ENCODE results near the gene MAN2A1.

The MAN2A1 gene

GRCh38 chr5:109769597-109770291 is 80.0 kb downstream of the MAN2A1 start:
- POLR2A ChIA-PET, result no interaction called here
- TF ChIP-seq ZBTB10 (tag by site-specific recombination; IDR thresholded peaks at IDR 0.05) (no peak), ZNF211 (tag by site-specific recombination; IDR thresholded peaks at IDR 0.05; ENCODE audit: low read depth) (no peak), KLF1 (tag by site-specific recombination; IDR thresholded peaks at IDR 0.05) (no peak), ZNF423 (tag by site-specific recombination; IDR thresholded peaks at IDR 0.05) (no peak), ZNF768 (tag by site-specific recombination; IDR thresholded peaks at IDR 0.05) (no peak), ZNF701 (tag by site-specific recombination; IDR thresholded peaks at IDR 0.05) (no peak), ZNF26 (tag by site-specific recombination; IDR thresholded peaks at IDR 0.05) (no peak), ZNF449 (tag by site-specific recombination; IDR thresholded peaks at IDR 0.05) (no peak), ZNF214 (tag by site-specific recombination; IDR thresholded peaks at IDR 0.05; ENCODE audit: borderline replicate concordance) (no peak), ZNF530 (tag by site-specific recombination; IDR thresholded peaks at IDR 0.05; ENCODE audit: low read depth) (no peak), ZNF341 (tag by site-specific recombination; IDR thresholded peaks at IDR 0.05; ENCODE audit: low read depth) (no peak), KLF7 (tag by site-specific recombination; IDR thresholded peaks at IDR 0.05; ENCODE audit: borderline replicate concordance) (no peak), ZNF280C (tag by site-specific recombination; IDR thresholded peaks at IDR 0.05) (no peak), ZNF140 (tag by site-specific recombination; IDR thresholded peaks at IDR 0.05) (no peak), ZNF174 (tag by site-specific recombination; IDR thresholded peaks at IDR 0.05) (no peak), GLI4 (tag by site-specific recombination; IDR thresholded peaks at IDR 0.05) (no peak), ZNF791 (tag by site-specific recombination; IDR thresholded peaks at IDR 0.05) (no peak), ZSCAN16 (tag by site-specific recombination; IDR thresholded peaks at IDR 0.05) (no peak)
- Histone ChIP-seq H3K4me3 (ENCODE audit: low read depth, low read length) (no peak overlapping the region), H3K27ac (ENCODE audit: extremely low read depth, low read depth, low read length) (no peak overlapping the region), H3K9me3 (ENCODE audit: control insufficient read depth, insufficient read depth, low read depth, low read length) (no peaks in the 10 kb centered on the region), H3K36me3 (ENCODE audit: control insufficient read depth in 2 of 2, insufficient read depth in 1 of 2, low read length in 2 of 2) (peaks cover 0 to 15% of the 10 kb centered on the region in 2 experiments; a peak in 2 of 3 replicates), H3K4me1 (ENCODE audit: control insufficient read depth, insufficient read depth, low read length) (no peaks in the 10 kb centered on the region)
- CTCF ChIA-PET, result interaction anchor here (0.5 to 0.7 kb wide), 2 partner anchors 604 to 1151 kb away, joined by 3 to 6 read pairs; no protein-coding TSS in a partner anchor
